ENCODE results near the gene MMP15.

Gene MMP15

GRCh38 chr16:58042886-58043515 lies 17.4 kb downstream of the MMP15 start:
- H3K4me2 ChIP-seq (ENCODE audit: insufficient read depth, low read length), result no peak overlapping the region
- no peak overlapping the region for H3K4me3 ChIP-seq (ENCODE audit: low read depth in 1 of 2, low read length in 2 of 2)
- DNase-seq, result no peak
- TF ChIP-seq EZH2 (IDR thresholded peaks at IDR 0.05; ENCODE audit: borderline replicate concordance, low read depth, low read length, severe bottlenecking), result no peak
- TF ChIP-seq CTCF (IDR thresholded peaks at IDR 0.05; ENCODE audit: borderline replicate concordance, extremely low read depth, low read length, poor library complexity, severe bottlenecking), result no peak
- H3K9ac ChIP-seq (ENCODE audit: low read depth, low read length), result no peak overlapping the region
- no peaks in the 10 kb centered on the region for H3K9me3 ChIP-seq (ENCODE audit: insufficient read depth, low read length, severe bottlenecking)
- H3K4me1 ChIP-seq (ENCODE audit: insufficient read depth, low read length), result no peaks in the 10 kb centered on the region
- H4K20me1 ChIP-seq (ENCODE audit: insufficient read depth, low read length), result no peaks in the 10 kb centered on the region
- no peaks in the 10 kb centered on the region for H3K27me3 ChIP-seq (ENCODE audit: insufficient read depth, low read length, poor library complexity)
- H3K27ac ChIP-seq (ENCODE audit: low read length), result no peak overlapping the region
- no peak overlapping the region for H2AFZ ChIP-seq (ENCODE audit: low read depth, low read length)
- no peaks in the 10 kb centered on the region for H3K79me2 ChIP-seq (ENCODE audit: insufficient read depth, low read length)
- ATAC-seq (ENCODE audit: insufficient read depth, low read depth), result no peak
- no peaks in the 10 kb centered on the region for H3K36me3 ChIP-seq (ENCODE audit: insufficient read depth, low read length)

GRCh38 chr16:58043571-58044155 lies 18.1 kb downstream of the MMP15 start:
- DNase-seq (no peak), ATAC-seq (ENCODE audit: insufficient read depth, low read depth) (no peak)
- Histone ChIP-seq H4K20me1 (ENCODE audit: insufficient read depth, low read length) (no peaks in the 10 kb centered on the region), H3K9ac (ENCODE audit: low read depth, low read length) (no peak overlapping the region), H3K79me2 (ENCODE audit: insufficient read depth, low read length) (no peaks in the 10 kb centered on the region), H3K27ac (ENCODE audit: low read length) (no peak overlapping the region), H3K9me3 (ENCODE audit: insufficient read depth, low read length, severe bottlenecking) (no peaks in the 10 kb centered on the region), H3K4me1 (ENCODE audit: insufficient read depth, low read length) (no peaks in the 10 kb centered on the region), H3K4me3 (ENCODE audit: low read depth in 1 of 2, low read length in 2 of 2) (no peak overlapping the region), H3K36me3 (ENCODE audit: insufficient read depth, low read length) (no peaks in the 10 kb centered on the region), H3K27me3 (ENCODE audit: insufficient read depth, low read length, poor library complexity) (no peaks in the 10 kb centered on the region), H3K4me2 (ENCODE audit: insufficient read depth, low read length) (no peak overlapping the region), H2AFZ (ENCODE audit: low read depth, low read length) (no peak overlapping the region)
- TF ChIP-seq EZH2 (IDR thresholded peaks at IDR 0.05; ENCODE audit: borderline replicate concordance, low read depth, low read length, severe bottlenecking) (no peak), CTCF (IDR thresholded peaks at IDR 0.05; ENCODE audit: borderline replicate concordance, extremely low read depth, low read length, poor library complexity, severe bottlenecking) (no peak)

GRCh38 chr16:58044266-58045019 lies 18.9 kb downstream of the MMP15 start:
- Histone ChIP-seq H3K4me3 (ENCODE audit: low read depth in 1 of 2, low read length in 2 of 2) (no peak overlapping the region), H3K36me3 (ENCODE audit: insufficient read depth, low read length) (no peaks in the 10 kb centered on the region), H4K20me1 (ENCODE audit: insufficient read depth, low read length) (no peaks in the 10 kb centered on the region), H3K4me2 (ENCODE audit: insufficient read depth, low read length) (no peak overlapping the region), H3K27me3 (ENCODE audit: insufficient read depth, low read length, poor library complexity) (no peaks in the 10 kb centered on the region), H3K79me2 (ENCODE audit: insufficient read depth, low read length) (no peaks in the 10 kb centered on the region), H2AFZ (ENCODE audit: low read depth, low read length) (no peak overlapping the region), H3K9ac (ENCODE audit: low read depth, low read length) (no peak overlapping the region), H3K9me3 (ENCODE audit: insufficient read depth, low read length, severe bottlenecking) (no peaks in the 10 kb centered on the region), H3K27ac (ENCODE audit: low read length) (no peak overlapping the region), H3K4me1 (ENCODE audit: insufficient read depth, low read length) (no peaks in the 10 kb centered on the region)
- no peak for TF ChIP-seq CTCF (IDR thresholded peaks at IDR 0.05; ENCODE audit: borderline replicate concordance, extremely low read depth, low read length, poor library complexity, severe bottlenecking)
- TF ChIP-seq EZH2 (IDR thresholded peaks at IDR 0.05; ENCODE audit: borderline replicate concordance, low read depth, low read length, severe bottlenecking), result no peak
- DNase-seq (no peak), ATAC-seq (ENCODE audit: insufficient read depth, low read depth) (no peak)

Measured in DND-41 (cell line).